GM12872 (cell line): ENCODE data around the gene CRYGB.

Experiments used
- TF ChIP-seq, protein P1 (sequence below): IDR thresholded peaks from 3 replicates; pipeline ENCODE4 v1.5.1; 2011; ENCODE audit warnings: low read depth, mild to moderate bottlenecking, low read length, moderate library complexity; ENCODE audit not compliant: insufficient read depth

Gene CRYGB

DNA sequence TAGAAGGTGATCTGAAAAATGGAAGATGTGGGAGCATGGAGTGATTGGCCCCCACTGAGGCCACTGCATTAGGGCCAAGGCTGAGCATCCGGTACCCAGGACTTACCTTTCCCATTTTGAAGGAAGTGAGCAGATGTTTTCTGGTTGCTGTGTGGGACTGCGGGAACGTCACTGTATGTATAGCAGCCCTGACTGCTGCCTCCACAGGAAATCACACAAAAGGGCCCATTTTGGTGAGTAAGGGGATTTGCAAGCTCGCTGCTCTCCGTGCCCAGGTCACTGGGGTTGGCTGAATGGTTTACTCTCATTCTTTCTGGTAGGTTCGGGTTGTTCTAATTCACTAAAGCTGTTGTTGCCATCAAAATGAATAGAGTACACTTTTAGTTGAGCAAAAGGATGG lies at the start of gene CRYGB:
Gene CRYGB, minus strand, starts transcription at position 153 of the 400 bp plus-strand sequence. Its CDS starts 38 bp downstream, at position 115.
- TF ChIP-seq, protein P1, sequence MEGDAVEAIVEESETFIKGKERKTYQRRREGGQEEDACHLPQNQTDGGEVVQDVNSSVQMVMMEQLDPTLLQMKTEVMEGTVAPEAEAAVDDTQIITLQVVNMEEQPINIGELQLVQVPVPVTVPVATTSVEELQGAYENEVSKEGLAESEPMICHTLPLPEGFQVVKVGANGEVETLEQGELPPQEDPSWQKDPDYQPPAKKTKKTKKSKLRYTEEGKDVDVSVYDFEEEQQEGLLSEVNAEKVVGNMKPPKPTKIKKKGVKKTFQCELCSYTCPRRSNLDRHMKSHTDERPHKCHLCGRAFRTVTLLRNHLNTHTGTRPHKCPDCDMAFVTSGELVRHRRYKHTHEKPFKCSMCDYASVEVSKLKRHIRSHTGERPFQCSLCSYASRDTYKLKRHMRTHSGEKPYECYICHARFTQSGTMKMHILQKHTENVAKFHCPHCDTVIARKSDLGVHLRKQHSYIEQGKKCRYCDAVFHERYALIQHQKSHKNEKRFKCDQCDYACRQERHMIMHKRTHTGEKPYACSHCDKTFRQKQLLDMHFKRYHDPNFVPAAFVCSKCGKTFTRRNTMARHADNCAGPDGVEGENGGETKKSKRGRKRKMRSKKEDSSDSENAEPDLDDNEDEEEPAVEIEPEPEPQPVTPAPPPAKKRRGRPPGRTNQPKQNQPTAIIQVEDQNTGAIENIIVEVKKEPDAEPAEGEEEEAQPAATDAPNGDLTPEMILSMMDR: no peak

GRCh38 chr2:208195531-208195930 lies 49.6 kb upstream of the CRYGB start:
- TF ChIP-seq, protein P1: no peak

DNA sequence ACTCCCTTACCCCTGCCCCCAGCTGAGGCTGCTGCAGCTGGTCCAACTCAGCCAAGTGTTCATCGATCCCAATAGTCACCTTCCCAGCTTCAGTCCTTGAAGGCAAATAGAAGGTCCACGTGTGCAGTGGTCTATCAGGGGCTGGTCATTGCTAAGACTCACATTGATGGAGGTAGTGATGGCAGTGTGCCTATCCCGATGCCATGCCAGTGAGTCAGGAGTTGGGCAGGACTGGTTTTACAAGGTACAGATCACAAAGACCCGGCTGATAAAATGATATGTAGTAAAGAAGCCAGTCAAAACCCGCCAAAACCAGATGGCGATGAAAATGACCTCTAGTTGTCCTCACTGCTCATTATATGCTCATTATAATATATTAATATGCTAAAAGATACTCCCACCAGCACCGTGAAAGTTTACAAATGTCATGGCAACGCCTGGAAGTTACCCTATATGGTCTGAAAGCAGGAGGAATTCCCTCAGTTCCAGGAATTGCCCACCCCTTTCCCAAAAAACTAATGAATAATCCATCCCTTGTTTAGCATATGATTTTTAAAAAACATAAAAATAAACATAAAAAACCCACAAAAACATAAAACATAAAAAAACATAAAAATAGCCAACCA lies 46.8 kb upstream of the CRYGB start:
- TF ChIP-seq, protein P1: no peak

- TF ChIP-seq, protein P1: no peak
Measured at GRCh38 chr2:208189810-208190503, 44.0 kb upstream of the CRYGB start, which contains the start of gene C2orf80. C2orf80 (minus strand) TSS chr2:208190030; CDS start chr2:208186986, 3,044 bp downstream.

- TF ChIP-seq, protein P1: no peak
Measured at GRCh38 chr2:208189069-208189809, 43.3 kb upstream of the CRYGB start.

DNA sequence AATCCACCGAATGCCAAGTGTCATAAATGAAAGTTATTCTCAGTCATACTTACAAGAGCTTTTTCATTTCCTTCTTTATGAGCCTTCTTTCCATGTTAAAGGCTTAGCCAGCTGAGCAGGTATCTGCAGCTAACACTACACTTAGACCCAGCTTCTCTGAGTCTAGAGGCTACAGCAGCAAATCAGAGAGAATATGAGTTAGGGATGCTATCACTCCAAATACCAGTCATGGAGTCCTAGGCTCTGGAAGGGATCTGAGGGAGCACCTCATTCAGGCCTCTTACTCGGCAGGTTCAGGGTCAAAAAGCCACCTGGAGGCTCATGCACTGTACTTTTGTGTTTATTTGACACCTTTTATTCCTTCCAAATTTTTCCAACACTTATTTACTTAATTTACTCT lies 40.9 kb upstream of the CRYGB start:
- TF ChIP-seq, protein P1: no peak

GRCh38 chr2:208186465-208186864 lies 40.5 kb upstream of the CRYGB start:
- TF ChIP-seq, protein P1: no peak
